ENCODE results near the gene ATP2A3. TPM values are rescaled to one million over a fixed set of nuclear protein-coding genes. Genes with fewer than 3 reads are reported as not detected.

The ATP2A3 gene
- total RNA-seq, 1 experiment from 2014 or later = 13.3 TPM

- Mint-ChIP-seq H3K36me3 (ENCODE audit: insufficient read depth in 1 of 3, low read depth in 3 of 3) (no peaks in the 10 kb centered on the region; a peak in 1 of 7 replicates), H3K27ac (no peak overlapping the region; a peak in 1 of 7 replicates), H3K27me3 (ENCODE audit: low read depth) (0 out of 2 replicates have a peak, but pooled peaks cover 3% of the 10 kb centered on the region), H3K4me3 (no peak overlapping the region), H3K4me1 (peaks cover 23 to 41% of the 10 kb centered on the region in 2 experiments), H3K9me3 (peaks cover 0 to 2% of the 10 kb centered on the region in 2 experiments; a peak in 2 of 5 replicates)
- Histone ChIP-seq H2BK20ac (ENCODE audit: low read depth, low read length, poor library complexity, severe bottlenecking) (no peak overlapping the region), H3K23me2 (ENCODE audit: insufficient read length, low read depth, low read length, poor library complexity, severe bottlenecking) (no peaks in the 10 kb centered on the region), H4K8ac (replicated peaks; ENCODE audit: insufficient read length, low read depth, low read length) (no peak overlapping the region), H3K18ac (ENCODE audit: insufficient read length, low read depth, low read length) (no peak overlapping the region), H3K9ac (ENCODE audit: extremely low read depth, insufficient read length, low read length) (no peak overlapping the region), H3K14ac (ENCODE audit: insufficient read depth, low read length) (no peak overlapping the region), H3K4me2 (ENCODE audit: insufficient read depth, insufficient read length, low read length) (no peak overlapping the region), H3K23ac (ENCODE audit: insufficient read length, low read depth, low read length) (no peak overlapping the region), H3K9me3 (ENCODE audit: control insufficient read depth, low read depth, low read length) (no peaks in the 10 kb centered on the region), H3K56ac (ENCODE audit: insufficient read length, low read depth, low read length) (no peak overlapping the region), H3K4ac (ENCODE audit: low read depth, low read length) (no peak overlapping the region), H3T11ph (ENCODE audit: low read length) (no peak overlapping the region), H3K27me3 (ENCODE audit: insufficient read depth, low read length) (no peaks in the 10 kb centered on the region), H2BK12ac (ENCODE audit: insufficient read length, low read depth, low read length) (no peak overlapping the region), H2BK15ac (ENCODE audit: low read depth, low read length) (no peak overlapping the region), H2AK5ac (ENCODE audit: insufficient read length, low read length) (no peak overlapping the region), H3K4me1 (ENCODE audit: insufficient read depth, low read length) (peaks cover 2% of the 10 kb centered on the region; the same call in 1 of the 2 replicates), H4K91ac (ENCODE audit: insufficient read length, low read depth, low read length) (no peak overlapping the region), H3K79me2 (ENCODE audit: insufficient read depth, low read length) (no peaks in the 10 kb centered on the region), H3K27ac (ENCODE audit: insufficient read length, low read depth, low read length) (no peak overlapping the region), H2BK120ac (ENCODE audit: low read depth, low read length, poor library complexity, severe bottlenecking) (no peak overlapping the region), H4K20me1 (ENCODE audit: control insufficient read depth, insufficient read depth, insufficient read length) (no peaks in the 10 kb centered on the region), H2AFZ (ENCODE audit: low read length) (no peak overlapping the region), H2BK5ac (ENCODE audit: insufficient read length, low read length) (no peak overlapping the region), H3K79me1 (ENCODE audit: insufficient read depth, low read depth, low read length, poor library complexity, severe bottlenecking) (no peaks in the 10 kb centered on the region), H4K5ac (ENCODE audit: insufficient read length, low read depth, low read length) (no peak overlapping the region)
- peak; percentile 47 for DNase-seq
- TF ChIP-seq, protein P1, sequence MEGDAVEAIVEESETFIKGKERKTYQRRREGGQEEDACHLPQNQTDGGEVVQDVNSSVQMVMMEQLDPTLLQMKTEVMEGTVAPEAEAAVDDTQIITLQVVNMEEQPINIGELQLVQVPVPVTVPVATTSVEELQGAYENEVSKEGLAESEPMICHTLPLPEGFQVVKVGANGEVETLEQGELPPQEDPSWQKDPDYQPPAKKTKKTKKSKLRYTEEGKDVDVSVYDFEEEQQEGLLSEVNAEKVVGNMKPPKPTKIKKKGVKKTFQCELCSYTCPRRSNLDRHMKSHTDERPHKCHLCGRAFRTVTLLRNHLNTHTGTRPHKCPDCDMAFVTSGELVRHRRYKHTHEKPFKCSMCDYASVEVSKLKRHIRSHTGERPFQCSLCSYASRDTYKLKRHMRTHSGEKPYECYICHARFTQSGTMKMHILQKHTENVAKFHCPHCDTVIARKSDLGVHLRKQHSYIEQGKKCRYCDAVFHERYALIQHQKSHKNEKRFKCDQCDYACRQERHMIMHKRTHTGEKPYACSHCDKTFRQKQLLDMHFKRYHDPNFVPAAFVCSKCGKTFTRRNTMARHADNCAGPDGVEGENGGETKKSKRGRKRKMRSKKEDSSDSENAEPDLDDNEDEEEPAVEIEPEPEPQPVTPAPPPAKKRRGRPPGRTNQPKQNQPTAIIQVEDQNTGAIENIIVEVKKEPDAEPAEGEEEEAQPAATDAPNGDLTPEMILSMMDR (conservative IDR thresholded peaks at IDR 0.05) = no peak
- no CpG with 5 or more reads among the region's 21 CpGs for WGBS (ENCODE audit: extremely low coverage, insufficient read length, low lambda C conversion rate)
These were observed 17.9 kb upstream of the ATP2A3 start for GRCh38 chr17:3982113-3982512.

All from H9 (cell line).